SKM-1 (cell line): Measurements from ENCODE around the gene CDH13.

ENCODE experiments used
- DNase-seq: peaks from one replicate; lab custom pipeline; 2025; ENCODE audit not compliant: unreplicated experiment; lab: John Stamatoyannopoulos, UW

Gene CDH13

GRCh38 chr16:82694239-82694874 is 67.6 kb downstream of the CDH13 start:
- no peak for DNase-seq

GRCh38 chr16:82695806-82696205 is 69.0 kb downstream of the CDH13 start:
- no peak for DNase-seq

- DNase-seq, result no peak
These were observed 72.5 kb downstream of the CDH13 start for GRCh38 chr16:82699260-82699659.

GRCh38 chr16:82699711-82700495 is 73.1 kb downstream of the CDH13 start:
- DNase-seq, result no peak

GRCh38 chr16:82700541-82701235 is 73.9 kb downstream of the CDH13 start:
- DNase-seq, result no peak

GRCh38 chr16:82701442-82701955 is 74.7 kb downstream of the CDH13 start:
- DNase-seq, result no peak

- DNase-seq, result no peak
These were observed 76.4 kb downstream of the CDH13 start for GRCh38 chr16:82703161-82703560.

GRCh38 chr16:82703871-82704768 is 77.4 kb downstream of the CDH13 start:
- DNase-seq, result no peak

- DNase-seq, result no peak
These were observed 83.2 kb downstream of the CDH13 start for GRCh38 chr16:82709987-82710386.

GRCh38 chr16:82713778-82714177 is 87.0 kb downstream of the CDH13 start:
- DNase-seq, result no peak

GRCh38 chr16:82715160-82715559 is 88.4 kb downstream of the CDH13 start:
- DNase-seq, result no peak

GRCh38 chr16:82715833-82716232 is 89.1 kb downstream of the CDH13 start:
- no peak for DNase-seq

- no peak for DNase-seq
These were observed 89.6 kb downstream of the CDH13 start for GRCh38 chr16:82716361-82716855.

- DNase-seq, result no peak
These were observed 93.6 kb downstream of the CDH13 start for GRCh38 chr16:82720414-82720813.

GRCh38 chr16:82726306-82726705 is 99.5 kb downstream of the CDH13 start:
- DNase-seq, result no peak

GRCh38 chr16:82728901-82729300 is 102.1 kb downstream of the CDH13 start:
- DNase-seq, result no peak

GRCh38 chr16:82730901-82731300 is 104.1 kb downstream of the CDH13 start:
- no peak for DNase-seq

GRCh38 chr16:82732461-82732860 is 105.7 kb downstream of the CDH13 start:
- DNase-seq, result no peak

GRCh38 chr16:82735186-82735585 is 108.4 kb downstream of the CDH13 start:
- no peak for DNase-seq

GRCh38 chr16:82735673-82736091 is 108.9 kb downstream of the CDH13 start:
- no peak for DNase-seq

GRCh38 chr16:82736224-82736623 is 109.5 kb downstream of the CDH13 start:
- DNase-seq, result no peak
